GM19240 (cell line): Measurements from ENCODE around the gene LRRK1.

Experiments
- DNase-seq: peaks from one replicate; pipeline ENCODE4 v3.0.0; 2011; ENCODE audit warnings: low spot score; ENCODE audit not compliant: insufficient read length

LRRK1 gene

GRCh38 chr15:101055411-101055810 is 136.3 kb downstream of the LRRK1 start:
- DNase-seq, result no peak

- no peak for DNase-seq
Observed at GRCh38 chr15:101056366-101057334, 137.5 kb downstream of the LRRK1 start.

DNA sequence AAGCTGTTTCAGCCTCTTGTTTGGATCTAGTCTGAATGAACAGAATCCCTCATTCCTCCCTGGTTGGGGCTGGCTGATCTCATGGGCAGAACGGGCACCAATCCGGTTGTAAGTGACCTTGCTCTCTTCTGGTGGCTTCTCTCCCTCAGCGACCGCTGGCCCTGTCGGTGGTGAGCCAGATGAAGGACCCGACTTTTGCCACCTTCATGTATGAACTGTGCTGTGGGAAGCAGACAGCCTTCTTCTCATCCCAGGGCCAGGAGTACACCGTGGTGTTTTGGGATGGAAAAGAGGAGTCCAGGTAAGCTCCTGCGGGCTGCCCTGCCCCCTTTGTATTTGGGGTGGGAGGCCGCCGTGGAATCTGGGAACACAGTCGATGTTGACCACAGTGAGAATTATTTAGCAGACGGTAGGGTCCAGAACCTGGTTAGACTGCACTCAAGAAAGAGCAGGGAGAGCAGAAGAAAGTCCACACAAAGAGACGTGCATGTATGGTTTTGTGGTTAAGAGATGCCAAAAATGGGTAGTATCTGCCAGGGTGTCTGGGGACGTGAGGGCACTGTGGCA is 138.8 kb downstream of the LRRK1 start:
- DNase-seq, result no peak

GRCh38 chr15:101058735-101059134 is 139.6 kb downstream of the LRRK1 start:
- no peak for DNase-seq

GRCh38 chr15:101059381-101060341 is 140.5 kb downstream of the LRRK1 start:
- no peak for DNase-seq

- DNase-seq, result no peak
Observed at GRCh38 chr15:101060576-101061551, 141.7 kb downstream of the LRRK1 start.

- no peak for DNase-seq
Observed at GRCh38 chr15:101062063-101062462, 142.9 kb downstream of the LRRK1 start.

DNA sequence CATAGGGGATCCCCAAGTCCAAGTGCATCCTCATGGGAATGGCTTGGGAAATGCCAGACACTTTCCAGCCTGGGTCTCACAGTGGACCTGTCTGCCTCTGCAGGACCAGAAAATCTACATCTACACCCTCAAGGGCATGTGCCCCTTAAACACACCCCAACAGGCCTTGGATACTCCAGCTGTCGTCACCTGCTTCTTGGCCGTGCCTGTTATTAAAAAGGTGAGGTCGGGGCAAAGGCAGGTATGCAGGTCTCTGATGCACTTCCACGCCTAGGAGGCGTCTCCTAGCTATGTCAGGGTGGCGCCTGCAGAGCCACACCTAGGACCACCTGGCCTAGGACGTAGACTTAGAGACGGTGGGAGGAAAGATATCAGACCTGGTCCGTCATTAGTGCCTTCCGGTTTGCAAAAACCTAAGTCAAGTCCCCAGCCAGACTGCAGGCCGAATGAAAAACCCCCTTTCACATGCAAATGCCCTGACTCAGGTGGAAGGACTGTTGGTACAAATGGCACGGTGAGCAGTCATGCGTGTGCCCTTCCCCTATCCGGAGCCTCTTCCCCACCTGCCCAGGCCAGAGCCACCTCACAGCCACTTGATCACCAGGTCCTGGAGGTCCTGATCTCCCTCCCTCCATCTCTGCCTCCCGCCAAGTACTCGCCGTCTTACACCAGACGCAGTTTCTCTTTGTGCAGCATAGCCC is 143.5 kb downstream of the LRRK1 start:
- no peak for DNase-seq

DNA sequence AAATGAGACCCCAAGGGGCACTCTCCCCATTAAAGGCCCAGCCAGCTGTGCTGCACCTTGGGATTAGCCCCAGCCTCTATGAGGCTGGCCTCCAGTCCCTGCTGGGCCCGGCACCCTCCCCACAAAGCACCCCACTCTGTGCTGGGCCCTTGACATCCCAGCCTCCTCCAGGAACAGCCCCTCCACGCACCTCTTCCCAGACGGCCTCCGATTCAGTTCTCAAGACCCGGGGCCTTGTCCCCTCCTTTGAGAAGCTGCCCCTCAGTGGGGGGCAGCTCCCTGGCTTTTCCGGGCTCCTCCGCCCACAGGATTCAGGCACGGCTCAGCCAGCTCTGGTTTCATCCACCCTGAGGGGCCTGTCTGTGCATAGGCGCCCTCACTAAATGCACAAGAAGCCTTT is 144.1 kb downstream of the LRRK1 start:
- DNase-seq, result no peak

- DNase-seq, result no peak
Observed at GRCh38 chr15:101063891-101064794, 145.0 kb downstream of the LRRK1 start.

DNA sequence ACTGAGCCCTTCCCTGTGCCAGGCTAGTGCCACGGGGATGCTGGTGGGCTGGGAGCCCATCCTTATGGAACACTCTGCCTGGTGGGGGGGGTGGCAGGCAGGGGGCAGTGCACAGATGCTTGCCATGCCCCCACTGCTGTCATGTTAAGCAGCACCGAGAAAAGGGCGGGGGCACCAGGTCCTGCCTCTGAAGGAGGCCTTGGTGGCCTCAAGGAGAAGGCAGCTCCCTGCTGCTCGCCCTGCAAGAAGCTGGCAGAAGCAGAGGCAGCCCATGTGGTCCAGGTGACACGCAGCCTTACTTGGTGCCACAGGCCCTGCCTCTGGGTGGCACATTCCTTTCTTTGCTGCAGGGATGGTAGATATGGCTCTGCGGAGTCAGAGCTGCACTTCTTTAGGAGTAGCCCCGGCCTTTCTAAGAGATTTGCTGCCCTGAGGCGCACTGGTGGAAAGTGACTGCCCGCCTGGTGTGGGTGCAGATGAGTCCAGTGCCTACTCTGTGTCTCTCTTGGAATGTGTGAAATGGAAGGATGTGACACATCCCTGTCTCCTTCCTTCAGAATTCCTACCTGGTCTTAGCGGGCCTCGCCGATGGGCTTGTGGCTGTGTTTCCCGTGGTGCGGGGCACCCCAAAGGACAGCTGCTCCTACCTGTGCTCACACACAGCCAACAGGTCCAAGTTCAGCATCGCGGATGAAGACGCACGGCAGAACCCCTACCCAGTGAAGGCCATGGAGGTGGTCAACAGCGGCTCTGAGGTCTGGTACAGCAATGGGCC is 145.8 kb downstream of the LRRK1 start:
- no peak for DNase-seq

DNA sequence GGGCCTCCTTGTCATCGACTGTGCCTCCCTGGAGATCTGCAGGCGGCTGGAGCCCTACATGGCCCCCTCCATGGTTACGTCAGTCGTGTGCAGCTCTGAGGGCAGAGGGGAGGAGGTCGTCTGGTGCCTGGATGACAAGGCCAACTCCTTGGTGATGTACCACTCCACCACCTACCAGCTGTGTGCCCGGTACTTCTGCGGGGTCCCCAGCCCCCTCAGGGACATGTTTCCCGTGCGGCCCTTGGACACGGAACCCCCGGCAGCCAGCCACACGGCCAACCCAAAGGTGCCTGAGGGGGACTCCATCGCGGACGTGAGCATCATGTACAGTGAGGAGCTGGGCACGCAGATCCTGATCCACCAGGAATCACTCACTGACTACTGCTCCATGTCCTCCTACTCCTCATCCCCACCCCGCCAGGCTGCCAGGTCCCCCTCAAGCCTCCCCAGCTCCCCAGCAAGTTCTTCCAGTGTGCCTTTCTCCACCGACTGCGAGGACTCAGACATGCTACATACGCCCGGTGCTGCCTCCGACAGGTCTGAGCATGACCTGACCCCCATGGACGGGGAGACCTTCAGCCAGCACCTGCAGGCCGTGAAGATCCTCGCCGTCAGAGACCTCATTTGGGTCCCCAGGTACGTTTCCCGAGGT is 146.5 kb downstream of the LRRK1 start:
- no peak for DNase-seq

GRCh38 chr15:101066501-101067408 is 147.6 kb downstream of the LRRK1 start:
- DNase-seq, result no peak

DNA sequence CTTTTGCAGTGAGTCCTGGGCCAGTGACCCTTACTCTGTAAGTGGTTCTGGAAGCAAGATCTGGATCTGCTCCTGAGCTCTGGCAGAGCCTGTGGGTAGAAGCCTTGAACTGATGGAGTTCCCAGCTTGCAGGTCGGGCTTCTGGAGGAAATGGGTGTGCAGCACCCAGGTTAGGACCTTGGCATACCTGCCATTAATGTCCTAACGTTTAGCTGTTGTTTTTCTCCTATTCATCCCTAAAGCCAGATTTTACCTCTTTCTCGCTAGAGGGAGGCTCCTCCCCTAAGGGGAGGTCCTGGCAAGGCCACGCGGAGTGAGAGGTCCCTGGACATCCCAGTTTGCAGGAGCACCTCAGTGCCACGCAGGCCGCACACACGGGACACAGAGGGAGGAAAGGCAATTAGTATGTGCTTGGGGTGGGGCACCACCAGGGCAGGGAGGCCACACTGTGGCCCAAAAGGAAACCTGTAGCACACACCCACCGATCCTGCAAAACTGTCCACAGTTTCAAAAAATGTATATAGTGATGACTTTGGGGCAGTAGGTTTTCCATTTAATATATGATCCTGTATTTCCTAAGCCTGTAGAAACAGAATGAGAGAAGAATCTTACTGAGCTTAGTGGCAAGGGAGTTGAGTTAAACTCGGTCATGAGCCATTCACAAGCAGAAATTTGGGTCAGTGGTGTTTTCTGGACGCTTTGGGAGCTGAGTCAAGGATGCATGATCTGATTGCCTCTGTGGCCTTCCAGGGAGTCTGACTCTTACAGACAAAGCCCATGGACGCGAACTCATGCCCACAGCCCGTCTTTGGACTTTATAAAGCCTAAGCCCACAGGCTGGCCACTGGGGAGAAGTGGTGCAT is 148.7 kb downstream of the LRRK1 start:
- no peak for DNase-seq

DNA sequence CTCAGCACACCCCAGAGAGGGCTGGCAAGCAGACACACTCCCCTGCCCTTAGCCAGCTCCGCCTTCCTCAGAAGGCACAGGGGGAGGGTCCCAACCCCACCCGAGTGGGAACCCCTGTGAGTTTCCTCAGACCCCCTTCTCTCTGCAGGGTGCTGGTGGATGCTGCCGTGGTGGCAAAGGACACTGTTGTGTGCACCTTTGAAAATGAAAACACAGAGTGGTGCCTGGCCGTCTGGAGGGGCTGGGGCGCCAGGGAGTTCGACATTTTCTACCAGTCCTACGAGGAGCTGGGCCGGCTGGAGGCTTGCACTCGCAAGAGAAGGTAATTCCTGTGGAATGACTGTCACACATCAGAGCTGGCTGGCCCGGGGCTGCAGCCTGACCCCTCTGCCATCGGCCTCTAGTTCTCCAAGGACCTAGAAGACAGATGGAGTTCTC is 149.4 kb downstream of the LRRK1 start:
- no peak for DNase-seq
